ENCODE results near the gene C3orf20. TPM values are rescaled to one million over a fixed set of nuclear protein-coding genes. Genes with fewer than 3 reads are reported as not detected.

C3orf20 gene
- total and polyA plus RNA-seq, 2 of the 13 experiments (the other 11 are each of a cell fraction or from before 2014, with no cell fraction given), result 0.03 to 0.04 TPM

DNA sequence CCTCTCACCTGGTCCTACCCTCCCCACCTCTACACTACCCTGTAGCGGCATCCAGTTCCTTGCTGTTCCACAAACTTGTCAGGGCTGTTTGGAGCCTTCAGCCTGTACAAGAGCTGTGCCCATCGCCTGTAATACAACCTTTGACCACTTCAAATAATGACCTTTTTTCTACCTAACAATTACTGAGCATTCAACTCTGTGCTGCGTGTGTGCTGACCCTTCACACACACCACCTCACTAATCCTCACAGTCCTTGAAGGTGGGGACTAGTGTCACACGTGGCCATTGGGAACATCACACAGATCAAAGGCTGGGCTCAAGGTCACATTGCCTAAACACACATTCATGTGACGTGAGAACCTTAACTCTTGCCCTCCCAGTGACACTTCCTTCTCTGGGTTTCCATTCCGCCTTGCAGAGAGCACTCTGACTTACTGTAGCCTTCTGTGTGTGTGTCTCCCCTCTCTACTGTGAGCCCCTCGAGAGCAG lies 3.1 kb downstream of the C3orf20 start (continued):
- peak; percentile 78; the same call in 1 of the 2 replicates for TF ChIP-seq HMGXB3 (CRISPR knock-in tag; IDR thresholded peaks at IDR 0.05; ENCODE audit: borderline replicate concordance)
- peak; percentile 85; the same call in 1 of the 2 replicates for TF ChIP-seq FOXC1 (CRISPR knock-in tag; IDR thresholded peaks at IDR 0.05; ENCODE audit: borderline replicate concordance)
- no peak for TF ChIP-seq ZNF790 (CRISPR knock-in tag; IDR thresholded peaks at IDR 0.05; ENCODE audit: borderline replicate concordance)
- TF ChIP-seq GTF2F1 (IDR thresholded peaks at IDR 0.05; ENCODE audit: low read length), result no peak
- TF ChIP-seq CBFB (CRISPR knock-in tag; IDR thresholded peaks at IDR 0.05), result peak; percentile 85; the same call in 1 of the 2 replicates
- TF ChIP-seq TIGD3 (CRISPR knock-in tag; IDR thresholded peaks at IDR 0.05; ENCODE audit: borderline replicate concordance), result no peak
- peak; percentile 66; the same call in 1 of the 2 replicates for TF ChIP-seq HOMEZ (CRISPR knock-in tag; IDR thresholded peaks at IDR 0.05; ENCODE audit: low read depth)
- TF ChIP-seq HOXA3 (CRISPR knock-in tag; IDR thresholded peaks at IDR 0.05), result peak; percentile 96
- no peak for TF ChIP-seq ZNF282 (IDR thresholded peaks at IDR 0.05; ENCODE audit: partially characterized antibody)
- no peak for TF ChIP-seq HNRNPL (IDR thresholded peaks at IDR 0.05; ENCODE audit: low read depth, low read length)
- TF ChIP-seq KMT2A (CRISPR knock-in tag; IDR thresholded peaks at IDR 0.05), result peak; percentile 59; the same call in 1 of the 2 replicates
- peak; percentile 79 for TF ChIP-seq ETV5 (CRISPR knock-in tag; IDR thresholded peaks at IDR 0.05; ENCODE audit: borderline replicate concordance)
- TF ChIP-seq, protein P1, sequence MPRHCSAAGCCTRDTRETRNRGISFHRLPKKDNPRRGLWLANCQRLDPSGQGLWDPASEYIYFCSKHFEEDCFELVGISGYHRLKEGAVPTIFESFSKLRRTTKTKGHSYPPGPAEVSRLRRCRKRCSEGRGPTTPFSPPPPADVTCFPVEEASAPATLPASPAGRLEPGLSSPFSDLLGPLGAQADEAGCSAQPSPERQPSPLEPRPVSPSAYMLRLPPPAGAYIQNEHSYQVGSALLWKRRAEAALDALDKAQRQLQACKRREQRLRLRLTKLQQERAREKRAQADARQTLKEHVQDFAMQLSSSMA (CRISPR knock-in tag; IDR thresholded peaks at IDR 0.05), result peak; percentile 90; the same call in 1 of the 2 replicates
- no peak for TF ChIP-seq RFX1 (IDR thresholded peaks at IDR 0.05)
- peak; percentile 39; the same call in 1 of the 2 replicates for TF ChIP-seq GABPB1 (CRISPR knock-in tag; IDR thresholded peaks at IDR 0.05)
- peak; percentile 99 for TF ChIP-seq PPARG (CRISPR knock-in tag; conservative IDR thresholded peaks at IDR 0.05)
- no peak for TF ChIP-seq ZSCAN31 (CRISPR knock-in tag; IDR thresholded peaks at IDR 0.05; ENCODE audit: low read depth)
- peak; percentile 88 for TF ChIP-seq SAP130 (CRISPR knock-in tag; IDR thresholded peaks at IDR 0.05; ENCODE audit: low read depth)
- no peak for TF ChIP-seq ZNF296 (CRISPR knock-in tag; conservative IDR thresholded peaks at IDR 0.05)
- TF ChIP-seq MAFG (CRISPR knock-in tag; IDR thresholded peaks at IDR 0.05), result no peak
- TF ChIP-seq HNF4G (IDR thresholded peaks at IDR 0.05; ENCODE audit: borderline replicate concordance, low read depth, low read length), result peak; percentile 84
- TF ChIP-seq HNF4G (CRISPR knock-in tag; IDR thresholded peaks at IDR 0.05; ENCODE audit: borderline replicate concordance, low read depth), result peak; percentile 93
- no peak for TF ChIP-seq ZNF720 (CRISPR knock-in tag; IDR thresholded peaks at IDR 0.05)

All from HepG2 (cell line).